ENCODE measurements around the gene CHCHD4.
"Not testable (repeated sequence)": the region's sequence is repeated elsewhere in the genome, so short reads cannot be mapped to it uniquely, and the experiment has no call there.

DNA sequence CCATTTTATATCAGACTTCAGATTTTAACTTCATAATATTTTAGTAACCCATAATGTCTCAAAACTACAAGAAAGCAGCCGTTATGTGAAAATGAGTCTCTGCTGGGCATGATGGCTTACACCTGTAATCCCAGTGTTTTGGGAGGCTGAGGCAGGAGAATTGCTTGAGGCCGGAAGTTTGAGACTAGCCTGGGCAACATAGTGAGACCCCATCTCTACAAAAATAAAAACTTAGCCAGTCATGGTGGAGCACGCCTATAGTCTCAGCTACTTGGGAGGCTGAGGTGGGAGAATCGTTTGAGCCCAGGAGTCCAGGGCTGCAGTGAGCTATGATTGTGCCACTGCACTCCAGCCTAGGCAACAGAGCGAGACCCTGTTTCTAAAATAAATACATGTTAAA, 14.8 kb downstream of the CHCHD4 start:
- TF ChIP-seq, protein P1, sequence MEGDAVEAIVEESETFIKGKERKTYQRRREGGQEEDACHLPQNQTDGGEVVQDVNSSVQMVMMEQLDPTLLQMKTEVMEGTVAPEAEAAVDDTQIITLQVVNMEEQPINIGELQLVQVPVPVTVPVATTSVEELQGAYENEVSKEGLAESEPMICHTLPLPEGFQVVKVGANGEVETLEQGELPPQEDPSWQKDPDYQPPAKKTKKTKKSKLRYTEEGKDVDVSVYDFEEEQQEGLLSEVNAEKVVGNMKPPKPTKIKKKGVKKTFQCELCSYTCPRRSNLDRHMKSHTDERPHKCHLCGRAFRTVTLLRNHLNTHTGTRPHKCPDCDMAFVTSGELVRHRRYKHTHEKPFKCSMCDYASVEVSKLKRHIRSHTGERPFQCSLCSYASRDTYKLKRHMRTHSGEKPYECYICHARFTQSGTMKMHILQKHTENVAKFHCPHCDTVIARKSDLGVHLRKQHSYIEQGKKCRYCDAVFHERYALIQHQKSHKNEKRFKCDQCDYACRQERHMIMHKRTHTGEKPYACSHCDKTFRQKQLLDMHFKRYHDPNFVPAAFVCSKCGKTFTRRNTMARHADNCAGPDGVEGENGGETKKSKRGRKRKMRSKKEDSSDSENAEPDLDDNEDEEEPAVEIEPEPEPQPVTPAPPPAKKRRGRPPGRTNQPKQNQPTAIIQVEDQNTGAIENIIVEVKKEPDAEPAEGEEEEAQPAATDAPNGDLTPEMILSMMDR (IDR thresholded peaks at IDR 0.05) = not testable (repeated sequence)
- not testable (repeated sequence) for TF ChIP-seq POLR2A (IDR thresholded peaks at IDR 0.05; ENCODE audit: low read depth); POLR2AphosphoS5 (IDR thresholded peaks at IDR 0.05)
